GM12878 (cell line): ENCODE results near the gene MIPOL1. TPM values are rescaled to one million over a fixed set of nuclear protein-coding genes. Genes with fewer than 3 reads are reported as not detected.

Source experiments
- ATAC-seq: fragments of 200-7000 bp; cut with Tn5 transposase; 3 replicates; pipeline ENCODE4 v1.9.1; 2020; ENCODE audit warnings: mild to moderate bottlenecking, moderate library complexity
- BruUV-seq: library from RNA; stranded (reverse); fragments of 400-500 nt; replicated peaks from 2 replicates; lab custom pipeline; 2021; lab: Mats Ljungman, UMichigan
- CTCF ChIA-PET: fragments of 300-600 bp; sonication (Branson Sonifier 250); formaldehyde crosslinking; extraction: SDS; loops from one replicate; lab custom pipeline; 2021; ENCODE audit warnings: inconsistent platforms; lab: Yijun Ruan, JAX
- POLR2A ChIA-PET: fragments of 350-600 bp; formaldehyde crosslinking; extraction: SDS; loops from one replicate; lab custom pipeline; 2021; ENCODE audit warnings: inconsistent platforms; lab: Charles Lee
- RAD21 ChIA-PET: fragments of 300-600 bp; sonication (Branson Sonifier 250); formaldehyde crosslinking; loops from one replicate; lab custom pipeline; 2023; ENCODE audit warnings: antibody characterized with exemption; ENCODE audit not compliant: unreplicated experiment; lab: Charles Lee
- SMC1A ChIA-PET: fragments of 300-600 bp; sonication (Branson Sonifier 250); formaldehyde crosslinking; loops from one replicate; lab custom pipeline; 2023; ENCODE audit not compliant: unreplicated experiment, uncharacterized antibody; lab: Charles Lee
- DNase-seq: peaks from one replicate; pipeline ENCODE4 v3.0.0-alpha.2; 2011; ENCODE audit warnings: low read depth, low spot score
- FAIRE-seq: peaks from 3 replicates; lab custom pipeline; 2011; peaks lifted over from hg19 to GRCh38; lab: Jason Lieb, UNC
- H2AFZ ChIP-seq: 2 replicates; pipeline ENCODE4 v1.6.0; 2011; ENCODE audit warnings: low read depth, low read length, control low read depth; ENCODE audit not compliant: control insufficient read depth
- H3K27ac ChIP-seq: 2 replicates; pipeline ENCODE4 v1.5.1; 2011; ENCODE audit warnings: control low read depth; ENCODE audit not compliant: control insufficient read depth, insufficient read depth
- H3K27me3 ChIP-seq, 2 experiments: replicated peaks in 1 of 2; 2 replicates each; pipeline versions ENCODE4 v1.6.0 to v1.6.1; 2011; ENCODE audit warnings: low read length in 1 of 2; ENCODE audit not compliant: control insufficient read depth in 2 of 2, insufficient read depth in 2 of 2
- H3K36me3 ChIP-seq, 2 experiments: 2 replicates each; pipeline ENCODE4 v1.5.1; 2011; ENCODE audit warnings: low read length in 1 of 2; ENCODE audit not compliant: control insufficient read depth in 2 of 2, insufficient read depth in 2 of 2
- H3K4me1 ChIP-seq: 2 replicates; pipeline ENCODE4 v1.6.1; 2011; ENCODE audit warnings: mild to moderate bottlenecking, low read length, moderate library complexity, mixed read lengths; ENCODE audit not compliant: control insufficient read depth, insufficient read depth
- H3K4me2 ChIP-seq: 2 replicates; pipeline ENCODE4 v1.6.0; 2011; ENCODE audit warnings: control low read depth; ENCODE audit not compliant: control insufficient read depth, insufficient read depth
- H3K4me3 ChIP-seq: fragments of 200-600 bp; sonication (generic); 2 replicates; pipeline ENCODE4 v1.5.1; 2016
- H3K79me2 ChIP-seq: 2 replicates; pipeline ENCODE4 v1.6.0; 2011; ENCODE audit warnings: low read length; ENCODE audit not compliant: control insufficient read depth, insufficient read depth
- H3K9ac ChIP-seq: 2 replicates; pipeline ENCODE4 v1.8.0; 2011; ENCODE audit warnings: low read length, control low read depth, mixed read lengths; ENCODE audit not compliant: control insufficient read depth, insufficient read depth
- H3K9me3 ChIP-seq: replicated peaks from 3 replicates; pipeline ENCODE4 v1.5.1; 2011; ENCODE audit warnings: mild to moderate bottlenecking, low read length; ENCODE audit not compliant: control insufficient read depth, insufficient read depth
- H4K20me1 ChIP-seq: 2 replicates; pipeline ENCODE4 v1.6.0; 2011; ENCODE audit not compliant: control insufficient read depth, insufficient read depth
- ATF7 ChIP-seq: fragments of 450-650 bp; IDR thresholded peaks from 2 replicates; pipeline ENCODE4 v1.6.1; 2016; ENCODE audit warnings: low read depth, mild to moderate bottlenecking
- E4F1 ChIP-seq: fragments of 450-650 bp; IDR thresholded peaks from 2 replicates; pipeline ENCODE4 v1.6.1; 2018; ENCODE audit warnings: borderline replicate concordance, mild to moderate bottlenecking; ENCODE audit not compliant: partially characterized antibody
- EGR1 ChIP-seq, 2 experiments: IDR thresholded peaks; 1 replicate in 1 of 2; 2 replicates in 1 of 2; pipeline ENCODE4 v1.6.1; 2011 to 2012; ENCODE audit warnings: low read depth in 2 of 2, low read length in 2 of 2, borderline replicate concordance in 1 of 2, mild to moderate bottlenecking in 1 of 2, moderate library complexity in 1 of 2
- EP300 ChIP-seq, 2 experiments: fragments of 150-350 bp in 1 of 2; IDR thresholded peaks; 2 replicates each; pipeline ENCODE4 v1.6.1; 2011 to 2012; ENCODE audit warnings: low read depth in 2 of 2, low read length in 2 of 2, borderline replicate concordance in 1 of 2, improper control_type of control experiment in 1 of 2, inconsistent platforms in 1 of 2; ENCODE audit not compliant: control insufficient read depth in 1 of 2
- MTA3 ChIP-seq: IDR thresholded peaks from 2 replicates; pipeline ENCODE4 v1.6.1; 2012; ENCODE audit warnings: low read length, inconsistent platforms, borderline replicate concordance
- PBX3 ChIP-seq: IDR thresholded peaks from 2 replicates; pipeline ENCODE4 v1.6.1; 2011; ENCODE audit warnings: mild to moderate bottlenecking, low read depth, low read length, moderate library complexity; ENCODE audit not compliant: insufficient replicate concordance
- RBBP5 ChIP-seq: fragments of 200-600 bp; sonication (generic); conservative IDR thresholded peaks from 2 replicates; pipeline ENCODE4 v1.6.1; 2016
- RELB ChIP-seq: fragments of 450-650 bp; IDR thresholded peaks from 2 replicates; pipeline ENCODE4 v1.6.1; 2017; ENCODE audit warnings: low read depth, mild to moderate bottlenecking, moderate library complexity
- SKIL ChIP-seq: fragments of 450-650 bp; IDR thresholded peaks from 2 replicates; pipeline ENCODE4 v1.6.1; 2017; ENCODE audit warnings: mild to moderate bottlenecking, low read depth, inconsistent platforms; ENCODE audit not compliant: poor library complexity, severe bottlenecking
- SMC3 ChIP-seq: IDR thresholded peaks from 2 replicates; pipeline ENCODE4 v1.6.1; 2011; ENCODE audit warnings: low read length, improper control_type of control experiment, borderline replicate concordance
- STAT1 ChIP-seq: fragments of 450-650 bp; conservative IDR thresholded peaks from 2 replicates; pipeline ENCODE4 v1.6.1; 2014; ENCODE audit warnings: antibody characterized with exemption, mild to moderate bottlenecking
- SUZ12 ChIP-seq: fragments of 200-600 bp; sonication (generic); IDR thresholded peaks from one replicate; pipeline ENCODE4 v1.6.1; 2018; ENCODE audit warnings: antibody characterized with exemption, mild to moderate bottlenecking; ENCODE audit not compliant: unreplicated experiment
- WRNIP1 ChIP-seq: IDR thresholded peaks from 2 replicates; pipeline ENCODE4 v1.6.1; 2011; ENCODE audit warnings: low read depth, low read length, improper control_type of control experiment, borderline replicate concordance
- YY1 ChIP-seq: IDR thresholded peaks from 2 replicates; pipeline ENCODE4 v1.6.1; 2011; ENCODE audit warnings: low read depth, mild to moderate bottlenecking, low read length
- in situ Hi-C: fragments of 300-500 bp; cut with MboI; formaldehyde crosslinking; loops from 9 replicates; pipeline ENCODE4 v1.14.3; 2018; ENCODE audit warnings: mixed read lengths
- intact Hi-C: fragments of 100-400 bp; cut with micrococcal nuclease; formaldehyde crosslinking; loops from one replicate; pipeline ENCODE4 v1.14.2; 2022; ENCODE audit not compliant: unreplicated experiment
- polyA plus RNA-seq, 11 experiments: library from polyadenylated mRNA; depleted of rRNA in 4 of 11; unstranded in 6 of 11; stranded (reverse) in 5 of 11; fragments of >200 nt; fragmentation: Nextera tagmentation in 4 of 11; fragmentation: Illumina TruSeq in 1 of 11; extraction: Ambion mirVana in 4 of 11; extraction: Trizol in 1 of 11; gene quantifications; 1 replicate in 1 of 11; 2 replicates in 10 of 11; pipeline versions ENCODE4 v1.2.1 to v1.2.3, GENCODE V29; 2011 to 2016; ENCODE audit warnings: inconsistent platforms in 2 of 11, missing spikeins in 2 of 11, low read depth in 1 of 11
- total RNA-seq, 4 experiments: library from RNA; depleted of rRNA in 3 of 4; stranded (reverse); fragments of >200 nt in 3 of 4; fragmentation: Illumina TruSeq in 1 of 4; extraction: Trizol in 1 of 4; gene quantifications; 2 replicates each; pipeline versions ENCODE4 v1.2.1 to v1.2.3, GENCODE V29; 2013 to 2021
- TF ChIP-seq, protein P1 (sequence below): IDR thresholded peaks from 2 replicates; pipeline ENCODE4 v1.6.1; 2011; ENCODE audit warnings: borderline replicate concordance, low read depth, mild to moderate bottlenecking, moderate library complexity, low read length; ENCODE audit not compliant: insufficient read depth, poor library complexity, severe bottlenecking

The MIPOL1 gene
- total and polyA plus RNA-seq, 10 of the 15 experiments (the other 5 are each of a cell fraction or from before 2014, with no cell fraction given): 0.06 TPM; not detected in 9

- intact Hi-C loops: no loop called here
- FAIRE-seq (no peak), ATAC-seq (no peak), DNase-seq (no peak)
- Histone ChIP-seq H2AFZ (no peak overlapping the region), H4K20me1 (no peaks in the 10 kb centered on the region), H3K36me3 (no peaks in the 10 kb centered on the region), H3K27ac (no peak overlapping the region), H3K4me3 (no peak overlapping the region), H3K4me2 (no peak overlapping the region), H3K9me3 (no peaks in the 10 kb centered on the region), H3K79me2 (no peaks in the 10 kb centered on the region), H3K4me1 (no peaks in the 10 kb centered on the region), H3K27me3 (no peaks in the 10 kb centered on the region), H3K9ac (no peak overlapping the region)
- in situ Hi-C loops: no loop called here
- POLR2A ChIA-PET: interaction anchor here (0.5 kb wide), 1 partner anchor 31 kb away, joined by 4 read pairs; no protein-coding TSS in a partner anchor
- no TSS peak for BruUV-seq
- SMC1A ChIA-PET: no interaction called here
- RAD21 ChIA-PET: no interaction called here
- CTCF ChIA-PET: no interaction called here
- no peak for TF ChIP-seq PBX3
- no peak for TF ChIP-seq EGR1 (IDR thresholded peaks at IDR 0.05; ENCODE audit: borderline replicate concordance in 1 of 2, low read depth in 2 of 2, low read length in 2 of 2)
- TF ChIP-seq SKIL: no peak
- no peak for TF ChIP-seq RELB
- TF ChIP-seq MTA3: no peak
- no peak for TF ChIP-seq WRNIP1
- TF ChIP-seq, protein P1, sequence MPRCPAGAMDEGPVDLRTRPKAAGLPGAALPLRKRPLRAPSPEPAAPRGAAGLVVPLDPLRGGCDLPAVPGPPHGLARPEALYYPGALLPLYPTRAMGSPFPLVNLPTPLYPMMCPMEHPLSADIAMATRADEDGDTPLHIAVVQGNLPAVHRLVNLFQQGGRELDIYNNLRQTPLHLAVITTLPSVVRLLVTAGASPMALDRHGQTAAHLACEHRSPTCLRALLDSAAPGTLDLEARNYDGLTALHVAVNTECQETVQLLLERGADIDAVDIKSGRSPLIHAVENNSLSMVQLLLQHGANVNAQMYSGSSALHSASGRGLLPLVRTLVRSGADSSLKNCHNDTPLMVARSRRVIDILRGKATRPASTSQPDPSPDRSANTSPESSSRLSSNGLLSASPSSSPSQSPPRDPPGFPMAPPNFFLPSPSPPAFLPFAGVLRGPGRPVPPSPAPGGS: no peak
- TF ChIP-seq EP300 (IDR thresholded peaks at IDR 0.05; ENCODE audit: borderline replicate concordance in 1 of 2, control insufficient read depth in 1 of 2, low read depth in 2 of 2, low read length in 2 of 2): no peak
- TF ChIP-seq STAT1: no peak
- no peak for TF ChIP-seq ATF7
- no peak for TF ChIP-seq RBBP5
- no peak for TF ChIP-seq YY1
- TF ChIP-seq E4F1: no peak
- TF ChIP-seq SMC3: no peak
- no peak for TF ChIP-seq SUZ12
Observed at GRCh38 chr14:37375566-37375965, 177.8 kb downstream of the MIPOL1 start.
